HL-60 (cell line): ENCODE data around the gene DNAJC5G.

ENCODE experiments used
- POLR2AphosphoS5 ChIP-seq: IDR thresholded peaks from 2 replicates; pipeline ENCODE4 v1.6.1; 2012; ENCODE audit warnings: low read depth
- TF ChIP-seq, protein P1 (sequence below): IDR thresholded peaks from one replicate; pipeline ENCODE4 v1.5.1; 2011; ENCODE audit warnings: low read length, control low read depth, inconsistent platforms; ENCODE audit not compliant: insufficient read depth

DNA sequence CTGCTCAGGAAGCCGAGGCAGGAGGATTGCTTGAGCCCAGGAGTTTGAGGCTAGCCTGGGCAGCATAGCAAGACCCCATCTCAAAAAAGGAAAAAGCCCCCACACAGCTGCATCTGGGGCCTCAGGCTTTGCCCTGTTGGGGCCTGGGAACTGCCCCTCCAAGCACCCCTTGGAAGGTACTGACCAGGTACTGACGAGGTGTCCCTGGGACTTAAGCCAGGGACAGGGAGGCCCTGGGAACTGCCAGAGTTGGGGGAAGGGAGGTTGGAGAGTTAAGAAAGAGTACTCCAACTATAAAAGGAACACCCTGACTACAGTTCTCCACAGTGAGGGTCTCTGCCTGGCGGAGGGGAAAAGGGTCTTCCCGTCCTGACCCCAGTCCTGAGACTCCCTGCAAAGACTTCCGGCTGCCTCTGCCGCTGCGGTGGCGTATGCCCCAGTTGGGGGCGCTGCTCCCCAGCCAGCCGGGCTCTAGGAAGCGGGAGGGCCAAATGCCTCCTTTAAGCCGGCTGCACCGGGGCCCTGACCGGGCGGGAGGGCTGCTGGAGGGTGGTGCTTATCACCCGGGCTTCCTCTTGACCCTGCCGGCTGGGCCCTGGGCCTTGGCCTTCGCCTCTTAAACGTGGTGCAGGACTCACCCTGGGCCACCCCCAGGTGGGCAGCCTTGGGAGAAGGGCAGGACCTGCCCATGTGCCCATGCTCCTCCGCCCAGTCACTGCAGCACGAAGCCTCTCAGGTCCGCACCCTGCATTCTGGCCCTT, 25.2 kb upstream of the DNAJC5G start:
- TF ChIP-seq, protein P1, sequence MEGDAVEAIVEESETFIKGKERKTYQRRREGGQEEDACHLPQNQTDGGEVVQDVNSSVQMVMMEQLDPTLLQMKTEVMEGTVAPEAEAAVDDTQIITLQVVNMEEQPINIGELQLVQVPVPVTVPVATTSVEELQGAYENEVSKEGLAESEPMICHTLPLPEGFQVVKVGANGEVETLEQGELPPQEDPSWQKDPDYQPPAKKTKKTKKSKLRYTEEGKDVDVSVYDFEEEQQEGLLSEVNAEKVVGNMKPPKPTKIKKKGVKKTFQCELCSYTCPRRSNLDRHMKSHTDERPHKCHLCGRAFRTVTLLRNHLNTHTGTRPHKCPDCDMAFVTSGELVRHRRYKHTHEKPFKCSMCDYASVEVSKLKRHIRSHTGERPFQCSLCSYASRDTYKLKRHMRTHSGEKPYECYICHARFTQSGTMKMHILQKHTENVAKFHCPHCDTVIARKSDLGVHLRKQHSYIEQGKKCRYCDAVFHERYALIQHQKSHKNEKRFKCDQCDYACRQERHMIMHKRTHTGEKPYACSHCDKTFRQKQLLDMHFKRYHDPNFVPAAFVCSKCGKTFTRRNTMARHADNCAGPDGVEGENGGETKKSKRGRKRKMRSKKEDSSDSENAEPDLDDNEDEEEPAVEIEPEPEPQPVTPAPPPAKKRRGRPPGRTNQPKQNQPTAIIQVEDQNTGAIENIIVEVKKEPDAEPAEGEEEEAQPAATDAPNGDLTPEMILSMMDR = peak; percentile 66
- no peak for TF ChIP-seq POLR2AphosphoS5
